ENCODE results near the gene SEMA4B. TPM values are rescaled to one million over a fixed set of nuclear protein-coding genes. Genes with fewer than 3 reads are reported as not detected.
"Not testable (repeated sequence)": the region's sequence is repeated elsewhere in the genome, so short reads cannot be mapped to it uniquely, and the experiment has no call there.

Gene SEMA4B
- total RNA-seq, 2 donors from 2014 or later: 26.9 to 38.4 TPM

DNA sequence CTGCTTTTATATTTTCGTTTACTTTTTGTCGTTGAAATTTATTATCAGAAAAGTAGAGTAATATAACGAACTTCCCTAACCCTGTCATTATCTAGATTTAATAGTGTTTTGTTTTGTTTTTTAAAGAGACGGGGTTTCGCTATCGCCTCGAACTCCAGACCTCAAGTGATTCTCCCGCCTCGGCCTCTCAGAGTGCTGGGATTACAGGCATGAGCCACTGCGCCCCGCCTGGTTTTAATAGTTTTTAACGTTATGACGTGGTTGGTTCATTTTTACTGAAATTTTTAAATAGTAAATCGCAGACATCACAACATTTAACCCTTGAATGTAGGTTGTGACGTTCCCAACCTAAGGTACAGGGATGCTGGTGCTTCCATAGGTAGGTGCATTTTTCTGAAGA is 65.4 kb downstream of the SEMA4B start:
- peaks cover 12% of the 10 kb centered on the region for H3K36me3 ChIP-seq
- DNase-seq (ENCODE audit: low spot score): no peak
- no peaks in the 10 kb centered on the region for H3K9me3 ChIP-seq
- peak overlapping the region; percentile 90 to 97 for H3K27ac ChIP-seq
- ATAC-seq (ENCODE audit: insufficient number of reproducible peaks, low FRiP score, low read depth): no peak
- H3K4me3 ChIP-seq: peak overlapping the region; percentile 93
- peaks cover 31 to 53% of the 10 kb centered on the region in 2 donors for H3K4me1 ChIP-seq (ENCODE audit: control insufficient read depth in 1 of 2, low read depth in 2 of 2)
- no peaks in the 10 kb centered on the region for H3K27me3 ChIP-seq (replicated peaks; ENCODE audit: insufficient read depth)
- no peak for TF ChIP-seq CTCF (IDR thresholded peaks at IDR 0.05)

- H3K27me3 ChIP-seq (replicated peaks; ENCODE audit: insufficient read depth): no peaks in the 10 kb centered on the region
- no peak overlapping the region for H3K4me3 ChIP-seq
- ATAC-seq (ENCODE audit: insufficient number of reproducible peaks, low FRiP score, low read depth): no peak
- DNase-seq (ENCODE audit: low spot score): no peak
- TF ChIP-seq CTCF (IDR thresholded peaks at IDR 0.05): no peak
- H3K27ac ChIP-seq: no peak overlapping the region
- H3K36me3 ChIP-seq: peaks cover 25% of the 10 kb centered on the region
- peaks cover 31 to 53% of the 10 kb centered on the region in 2 donors for H3K4me1 ChIP-seq (ENCODE audit: control insufficient read depth in 1 of 2, low read depth in 2 of 2)
- no peaks in the 10 kb centered on the region for H3K9me3 ChIP-seq
Observed at GRCh38 chr15:90268415-90268814, 67.3 kb downstream of the SEMA4B start.

DNA sequence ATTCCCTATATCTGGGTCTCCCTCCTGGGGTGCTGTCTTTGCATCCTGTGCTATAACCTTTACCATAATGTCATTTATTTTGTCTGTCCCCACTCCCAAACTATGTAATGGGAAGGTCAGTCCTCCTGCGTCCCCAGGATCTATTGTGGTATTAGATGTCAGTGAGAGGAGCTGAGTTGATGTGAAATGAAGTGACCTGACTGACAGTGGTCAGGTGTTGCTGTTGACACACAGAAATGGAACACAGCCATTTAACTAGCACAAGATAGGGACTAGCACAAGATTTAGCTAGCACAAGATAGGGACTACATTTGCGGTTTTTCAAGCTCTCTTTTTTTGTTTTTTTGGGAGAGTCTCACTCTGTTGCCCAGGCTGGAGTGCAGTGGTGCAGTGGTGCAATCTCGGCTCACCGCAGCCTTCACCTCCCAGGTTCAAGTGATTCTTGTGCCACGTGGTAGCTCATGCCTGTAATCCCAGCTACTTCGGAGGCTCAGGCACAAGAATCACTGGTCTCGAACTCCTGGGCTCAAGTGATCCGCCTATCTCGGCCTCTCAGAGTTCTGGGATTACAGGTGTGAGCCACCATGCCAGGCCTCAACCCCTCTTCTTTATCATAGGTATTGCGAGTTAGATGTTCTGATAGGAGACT is 69.5 kb downstream of the SEMA4B start:
- Histone ChIP-seq H3K27ac (no peak overlapping the region), H3K36me3 (peaks cover 31% of the 10 kb centered on the region), H3K4me3 (no peak overlapping the region), H3K27me3 (replicated peaks; ENCODE audit: insufficient read depth) (no peaks in the 10 kb centered on the region), H3K9me3 (no peaks in the 10 kb centered on the region), H3K4me1 (ENCODE audit: control insufficient read depth in 1 of 2, low read depth in 2 of 2) (peaks cover 23 to 42% of the 10 kb centered on the region in 2 donors)
- no peak for DNase-seq (ENCODE audit: low spot score)
- TF ChIP-seq CTCF (IDR thresholded peaks at IDR 0.05): no peak
- no peak for ATAC-seq (ENCODE audit: insufficient number of reproducible peaks, low FRiP score, low read depth)

- DNase-seq (ENCODE audit: low spot score) (no peak), ATAC-seq (ENCODE audit: insufficient number of reproducible peaks, low FRiP score, low read depth) (no peak)
- no peaks in the 10 kb centered on the region for H3K9me3 ChIP-seq
- H3K27me3 ChIP-seq (replicated peaks; ENCODE audit: insufficient read depth): no peaks in the 10 kb centered on the region
- H3K36me3 ChIP-seq: peaks cover 32% of the 10 kb centered on the region
- H3K4me3 ChIP-seq: no peak overlapping the region
- H3K27ac ChIP-seq: no peak overlapping the region
- TF ChIP-seq CTCF (IDR thresholded peaks at IDR 0.05): no peak
- H3K4me1 ChIP-seq (ENCODE audit: control insufficient read depth in 1 of 2, low read depth in 2 of 2): peaks cover 22 to 40% of the 10 kb centered on the region in 2 donors
Observed at GRCh38 chr15:90271459-90272166, 70.5 kb downstream of the SEMA4B start.

DNA sequence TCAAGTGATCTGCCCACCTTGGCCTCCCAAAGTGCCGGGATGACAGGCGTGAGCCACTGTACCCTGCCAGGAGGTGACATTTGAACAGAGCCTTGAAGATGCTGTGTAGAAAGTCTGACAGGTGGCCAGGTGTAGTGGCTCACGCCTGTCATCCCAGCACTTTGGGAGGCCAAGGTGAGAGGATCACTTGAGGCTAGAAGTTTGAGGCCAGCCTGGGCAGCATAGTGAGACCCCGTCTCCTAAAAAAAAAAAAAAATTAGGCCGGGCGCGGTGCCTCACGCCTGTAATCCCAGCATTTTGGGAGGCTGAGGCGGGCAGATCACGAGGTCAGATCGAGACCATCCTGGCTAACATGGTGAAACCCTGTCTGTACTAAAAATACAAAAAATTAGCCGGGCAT is 77.3 kb downstream of the SEMA4B start:
- H3K36me3 ChIP-seq; H3K4me3 ChIP-seq; DNase-seq (ENCODE audit: low spot score); ATAC-seq (ENCODE audit: insufficient number of reproducible peaks, low FRiP score, low read depth); H3K27me3 ChIP-seq (replicated peaks; ENCODE audit: insufficient read depth); H3K27ac ChIP-seq; H3K9me3 ChIP-seq; H3K4me1 ChIP-seq (ENCODE audit: control insufficient read depth in 1 of 2, low read depth in 2 of 2): not testable (repeated sequence)

Other genes starting within 250 kb of the SEMA4B start
- gene ZNF710, start 200.0 kb upstream of the SEMA4B start, total RNA-seq: 10 to 100 TPM; 10.3 to 12.0 TPM
- 10 to 100 TPM; 24.5 to 46.6 TPM for gene IDH2, start 98.9 kb upstream of the SEMA4B start, total RNA-seq
- gene CIB1, start 32.6 kb downstream of the SEMA4B start, total RNA-seq: 10 to 100 TPM; 18.0 to 35.6 TPM
- gene GDPGP1, start 32.9 kb downstream of the SEMA4B start, total RNA-seq: 10 to 100 TPM in 1 of 2 donors, 1 to 10 TPM in 1; 5.0 to 23.4 TPM
- not detected for gene TTLL13, start 48.2 kb downstream of the SEMA4B start, total RNA-seq
- 10 to 100 TPM; 63.5 to 97.5 TPM for gene NGRN, start 64.3 kb downstream of the SEMA4B start, total RNA-seq
- 1 to 10 TPM; 1.6 to 7.7 TPM for gene ZNF774, start 151.0 kb downstream of the SEMA4B start, total RNA-seq
- gene IQGAP1, start 186.9 kb downstream of the SEMA4B start, total RNA-seq: 100 to 1,000 TPM; 280 to 340 TPM

Data from thoracic aorta (tissue), 2 donors.